HG02885 (cell line): Measurements from ENCODE around the gene SMAP1.

ENCODE experiments used
- ATAC-seq: cut with Tn5 transposase; IDR thresholded peaks from one replicate; pipeline ENCODE4 v1.9.1; 2021; ENCODE audit warnings: mild to moderate bottlenecking; ENCODE audit not compliant: unreplicated experiment, poor library complexity

SMAP1 gene

DNA sequence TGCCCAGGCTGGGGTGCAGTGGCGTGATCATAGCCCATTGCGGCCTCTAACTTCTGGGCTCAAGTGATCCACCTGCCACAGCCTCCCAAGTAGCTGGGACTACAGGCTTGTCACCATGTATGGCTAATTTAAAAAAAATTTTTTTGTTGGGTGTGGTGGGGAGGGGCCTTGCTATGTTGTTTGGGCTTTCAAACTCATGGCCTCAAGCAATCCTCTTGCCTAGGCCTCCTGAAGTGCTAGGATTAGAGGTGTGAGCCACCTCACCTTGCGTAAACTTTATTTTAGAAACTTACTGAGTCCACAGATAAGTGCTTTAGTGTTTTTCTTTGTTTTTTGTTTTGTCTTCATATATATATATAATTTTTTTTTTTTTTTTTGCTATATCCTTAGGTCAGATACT, 9.1 kb downstream of the SMAP1 start:
- no peak for ATAC-seq

GRCh38 chr6:70680396-70680795, 12.7 kb downstream of the SMAP1 start:
- no peak for ATAC-seq

- no peak for ATAC-seq
Measured at GRCh38 chr6:70684794-70685493, 17.3 kb downstream of the SMAP1 start.

- no peak for ATAC-seq
Measured at GRCh38 chr6:70685494-70686180, 18.0 kb downstream of the SMAP1 start.

- no peak for ATAC-seq
Measured at GRCh38 chr6:70686548-70687133, 19.0 kb downstream of the SMAP1 start.

DNA sequence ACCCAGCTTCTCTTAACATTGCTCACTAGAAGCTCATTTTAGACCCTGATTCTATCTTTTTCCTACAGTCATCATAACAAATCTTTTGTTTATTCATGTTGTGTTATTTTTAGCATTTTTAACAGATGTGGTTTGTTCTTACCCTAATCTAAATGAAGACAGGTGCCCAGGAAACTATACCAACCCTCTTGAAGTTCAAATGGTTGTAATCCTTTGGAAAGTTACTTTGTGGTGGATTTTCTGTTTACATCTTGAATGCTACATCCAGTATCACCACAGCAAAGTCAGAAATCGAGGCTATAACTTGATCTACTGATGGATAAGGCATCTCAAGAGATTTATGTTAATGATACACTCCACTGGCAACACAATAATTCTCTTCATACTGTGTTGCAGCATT, 26.2 kb downstream of the SMAP1 start:
- ATAC-seq, result no peak

DNA sequence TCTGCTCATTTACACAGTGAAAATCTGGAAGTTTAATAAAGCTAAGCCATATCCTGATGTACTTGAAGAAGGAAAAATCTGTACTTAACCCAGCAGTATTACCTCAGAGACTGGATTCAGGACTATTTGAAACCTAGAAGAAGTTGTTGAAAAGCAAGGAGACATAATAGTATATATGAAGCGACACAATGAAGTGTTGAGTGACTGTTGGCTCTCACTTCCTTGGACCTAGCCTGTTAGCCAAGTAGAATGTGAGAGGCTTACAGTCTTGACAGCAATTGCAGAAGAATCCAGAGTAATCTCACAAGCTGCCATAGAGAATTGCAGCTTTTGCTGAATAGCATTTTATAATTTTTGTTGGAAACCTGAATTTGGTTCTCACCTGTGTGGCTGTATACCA, 26.7 kb downstream of the SMAP1 start:
- no peak for ATAC-seq

- ATAC-seq, result no peak
Measured at GRCh38 chr6:70700922-70701876, 33.5 kb downstream of the SMAP1 start.

GRCh38 chr6:70705772-70706171, 38.1 kb downstream of the SMAP1 start:
- no peak for ATAC-seq

DNA sequence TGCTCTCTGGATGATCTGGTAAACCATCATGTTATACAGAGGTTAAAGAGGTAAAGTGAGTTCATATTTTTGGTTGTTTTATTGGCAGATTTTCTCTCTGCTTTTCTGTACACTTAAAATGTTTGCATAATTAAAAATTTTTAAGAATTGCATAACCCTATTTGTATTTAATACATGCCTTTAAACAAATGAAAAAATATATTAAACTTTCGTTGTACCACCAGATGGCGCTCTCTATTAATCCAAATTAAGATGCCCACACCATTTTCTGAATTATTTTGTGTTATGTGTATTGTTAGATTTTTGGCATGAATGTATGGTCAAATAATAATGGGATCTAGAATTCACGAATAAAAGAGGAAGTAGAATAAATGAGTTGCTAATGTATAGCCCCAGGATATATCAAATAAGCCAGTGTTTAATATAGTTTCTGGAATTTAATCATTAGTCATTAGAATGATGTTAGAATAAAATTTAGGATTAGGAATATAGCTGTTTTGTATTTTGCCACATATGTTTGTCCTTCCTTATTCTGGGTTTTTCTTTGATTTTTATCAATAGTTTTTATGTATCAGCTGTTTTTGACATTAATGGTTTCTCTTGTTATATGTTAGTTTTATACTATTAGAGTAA, 38.9 kb downstream of the SMAP1 start:
- no peak for ATAC-seq

- ATAC-seq, result no peak
Measured at GRCh38 chr6:70707893-70708292, 40.2 kb downstream of the SMAP1 start.

GRCh38 chr6:70708448-70708847, 40.8 kb downstream of the SMAP1 start:
- peak; percentile 53 for ATAC-seq

DNA sequence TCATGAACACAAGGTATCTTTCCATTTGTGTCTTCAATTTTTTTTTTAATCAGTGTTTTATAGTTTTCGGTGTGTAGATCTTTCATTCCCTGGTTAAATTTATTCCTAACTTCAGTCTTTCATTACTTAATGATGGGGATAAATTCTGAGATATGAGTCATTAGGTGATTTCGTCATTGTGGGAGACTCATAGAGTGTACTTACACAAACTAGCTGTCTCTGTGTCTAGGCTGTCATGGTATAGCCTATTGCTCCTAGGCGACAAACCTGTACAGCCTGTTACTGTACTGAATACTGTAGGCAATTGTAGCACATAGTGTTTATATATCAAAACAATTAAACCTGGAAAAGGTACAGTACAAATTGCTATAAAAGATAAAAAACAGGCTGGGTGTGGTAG, 42.1 kb downstream of the SMAP1 start:
- no peak for ATAC-seq

GRCh38 chr6:70714716-70715257, 47.1 kb downstream of the SMAP1 start:
- no peak for ATAC-seq

DNA sequence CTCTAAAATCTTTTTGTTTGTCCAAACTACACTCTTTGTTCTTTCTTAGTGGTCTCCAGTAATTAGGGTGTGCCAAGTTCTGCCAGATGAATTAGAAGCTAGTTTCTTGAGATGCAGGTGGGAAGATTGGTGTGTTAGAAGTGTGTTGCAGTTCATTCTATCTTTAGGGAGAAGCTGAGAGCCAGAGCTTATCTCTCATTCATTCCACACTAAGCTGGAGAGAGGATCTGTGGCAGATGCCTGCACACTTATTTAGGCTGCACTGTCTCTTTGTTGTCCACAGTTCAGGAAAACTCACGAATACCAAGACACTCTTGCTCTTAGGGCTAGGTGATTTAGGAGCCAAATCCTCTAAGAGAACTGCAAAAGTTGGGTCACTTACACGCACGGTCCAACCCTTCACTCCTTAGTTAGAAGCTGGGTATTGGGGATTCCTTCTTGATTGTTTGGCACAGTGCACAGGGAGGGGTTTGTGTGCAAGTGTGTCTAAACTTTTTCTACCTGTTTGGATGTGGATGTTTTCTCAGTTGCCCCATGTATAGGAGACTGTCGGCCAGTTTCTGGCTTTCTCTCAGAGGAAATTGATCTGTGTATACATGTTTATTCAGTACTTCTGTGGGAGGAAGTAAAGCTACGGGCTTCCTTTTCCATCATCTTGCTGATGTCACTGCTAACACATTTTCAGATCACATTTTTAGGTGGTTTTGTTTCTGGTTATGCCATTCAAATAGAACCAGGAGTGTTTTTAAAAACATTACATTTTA, 49.5 kb downstream of the SMAP1 start:
- peak; percentile 71 for ATAC-seq

- no peak for ATAC-seq
Measured at GRCh38 chr6:70724524-70724923, 56.8 kb downstream of the SMAP1 start.

DNA sequence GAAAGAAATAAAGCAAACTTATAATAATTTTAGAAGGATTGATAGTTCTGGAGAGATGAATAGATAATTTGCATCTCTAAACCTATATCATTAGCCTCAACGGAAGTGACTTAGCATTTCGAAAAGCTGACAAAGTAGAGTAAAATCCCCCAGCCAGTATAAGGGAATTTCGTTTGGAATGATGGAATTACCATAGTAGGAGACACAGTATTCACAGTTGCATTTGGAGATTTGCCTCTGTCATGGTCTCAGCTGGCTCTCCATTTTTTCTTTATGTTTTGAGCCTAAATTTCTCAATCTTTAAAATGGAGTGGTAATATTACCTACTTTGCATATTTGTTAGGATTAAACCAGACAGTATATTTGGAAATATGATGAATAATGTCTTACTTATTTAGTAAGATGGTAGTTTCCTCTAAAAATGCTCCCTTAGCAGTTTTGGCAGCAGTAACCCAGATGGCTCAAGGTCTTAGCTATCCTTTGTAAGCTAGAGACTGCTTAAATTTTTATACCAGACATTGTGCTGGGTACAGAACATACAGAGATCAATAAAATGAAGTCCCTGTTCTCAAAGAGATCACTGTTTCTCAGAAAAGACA, 58.2 kb downstream of the SMAP1 start:
- ATAC-seq, result no peak

GRCh38 chr6:70734381-70734780, 66.7 kb downstream of the SMAP1 start:
- ATAC-seq, result no peak

GRCh38 chr6:70734979-70735378, 67.3 kb downstream of the SMAP1 start:
- ATAC-seq, result no peak
